ENCODE data around the gene DIPK1A.
"Not testable (repeated sequence)": the region's sequence is repeated elsewhere in the genome, so short reads cannot be mapped to it uniquely, and the experiment has no call there.

Gene DIPK1A

DNA sequence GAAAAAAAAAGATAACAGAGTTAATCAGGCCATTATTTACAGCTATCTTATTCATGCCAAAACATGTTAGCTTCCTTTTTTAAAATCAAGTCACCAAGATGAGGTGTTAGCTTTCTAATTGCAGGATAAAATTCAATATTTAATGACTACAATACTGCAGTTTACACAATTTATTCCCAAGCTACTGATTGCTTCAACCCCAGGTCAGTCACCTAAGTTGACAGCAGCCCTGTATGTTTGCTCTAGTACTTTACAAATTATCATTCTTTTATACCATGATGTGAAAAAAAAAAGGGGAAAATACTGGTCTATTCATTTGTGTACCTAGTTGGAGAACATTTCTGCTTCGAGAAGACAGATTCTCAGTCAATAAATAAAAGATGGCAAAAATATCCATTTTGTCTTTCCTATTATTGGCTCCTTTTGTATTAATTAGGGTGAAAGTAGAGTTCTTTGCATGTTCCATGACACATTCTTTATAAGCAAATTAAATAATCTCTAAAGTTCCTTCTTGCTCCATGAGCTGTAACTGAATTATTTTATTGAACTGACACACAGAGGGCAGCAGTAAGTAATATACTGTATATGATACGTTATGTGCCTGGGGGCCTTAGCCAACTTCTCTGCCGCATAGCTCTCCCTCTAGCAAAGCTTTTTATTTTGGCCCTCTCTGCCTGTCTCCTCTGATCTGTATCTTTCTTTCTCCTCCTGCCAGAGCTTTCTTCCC, 48.0 kb downstream of the DIPK1A start:
- DNase-seq, result no peak

DNA sequence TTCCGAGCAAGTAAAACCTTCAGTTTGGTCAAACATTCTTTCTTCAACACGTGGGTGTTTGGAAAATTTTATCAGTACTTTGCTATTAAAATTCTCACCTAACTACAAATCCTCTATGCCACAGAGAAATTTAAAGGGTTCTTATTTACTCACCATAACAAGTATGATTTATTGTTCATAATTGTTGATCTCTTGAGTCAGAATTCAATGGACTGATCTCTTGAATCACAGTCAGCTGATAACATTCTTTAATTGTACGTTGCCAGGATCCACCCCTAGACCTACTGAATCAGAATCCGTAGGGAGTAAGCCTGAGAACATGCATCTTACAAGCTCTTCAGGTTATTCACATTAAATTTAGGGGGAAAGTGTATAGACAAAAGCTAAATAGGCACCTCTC, 51.2 kb downstream of the DIPK1A start:
- no peak for DNase-seq

DNA sequence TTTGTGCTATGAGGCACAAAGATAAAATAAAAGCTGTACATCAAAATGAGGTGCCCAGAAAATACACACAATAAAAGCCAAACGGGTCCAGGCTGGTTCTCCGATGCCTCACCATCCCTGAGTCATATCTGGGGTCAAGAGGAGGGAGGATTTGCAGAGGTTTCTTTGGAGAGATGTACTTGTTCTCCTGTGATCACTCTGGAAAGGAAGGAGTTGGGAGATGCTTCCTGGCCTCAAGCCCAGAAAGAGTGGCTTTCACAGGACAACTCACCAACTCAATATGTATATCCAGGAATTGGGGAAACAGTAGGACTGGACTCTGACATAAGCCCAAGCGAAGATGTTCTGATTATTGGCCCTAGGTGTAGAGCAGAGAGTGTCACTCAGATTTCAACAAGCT, 51.9 kb downstream of the DIPK1A start:
- no peak for DNase-seq

DNA sequence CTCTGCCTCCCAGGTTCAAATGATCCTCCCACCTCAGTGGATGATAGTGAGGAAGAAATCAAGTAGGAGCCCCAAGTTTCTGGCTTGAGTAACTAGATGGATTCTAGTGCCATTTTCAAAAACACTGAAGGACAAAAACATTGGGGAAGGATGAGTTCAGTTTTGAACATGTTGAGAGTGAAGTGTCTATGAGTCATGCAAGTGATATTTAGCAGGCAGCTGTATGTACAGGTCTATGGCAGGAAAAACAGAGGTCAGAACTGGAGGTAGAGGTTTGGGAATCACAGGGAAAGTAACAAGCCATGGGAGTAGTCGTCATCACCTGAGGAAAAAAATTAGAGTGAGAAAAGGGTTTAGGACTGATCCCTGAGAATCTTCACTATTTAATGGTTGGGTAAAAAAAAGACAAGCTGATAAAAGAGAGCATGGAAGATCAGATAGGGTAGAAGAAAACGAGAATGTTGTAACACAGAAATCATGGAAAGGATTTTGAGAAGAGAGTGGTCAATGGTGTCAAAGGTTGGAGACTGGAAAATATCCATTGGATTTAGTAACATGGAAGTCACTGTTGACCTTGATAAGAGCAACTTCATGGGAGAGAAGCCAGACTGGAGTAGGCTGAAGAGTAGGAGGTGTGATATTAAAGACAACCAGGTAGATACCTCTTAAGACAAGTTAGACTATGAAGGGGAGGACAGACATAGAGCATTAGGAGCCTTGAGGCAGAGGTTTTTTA, 53.1 kb downstream of the DIPK1A start:
- DNase-seq, result no peak

DNA sequence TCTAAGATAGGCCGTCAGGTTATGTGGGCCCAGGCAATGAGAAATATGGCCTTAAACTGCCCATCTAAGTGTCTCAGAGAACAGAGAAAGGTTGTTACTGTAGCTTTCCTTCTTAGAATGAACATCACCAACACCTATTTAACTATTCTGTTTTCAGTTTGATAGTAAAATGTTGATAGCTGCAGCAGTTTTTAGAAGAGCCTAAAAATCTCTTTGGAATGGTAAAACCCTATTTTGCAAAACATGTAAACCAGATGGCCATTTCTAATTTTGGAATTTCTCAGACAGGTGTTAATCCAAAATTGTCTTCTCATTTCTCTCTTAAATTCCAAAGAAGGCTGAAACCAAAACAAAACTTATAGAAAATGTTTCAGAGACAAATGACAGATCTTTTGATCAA, 57.5 kb downstream of the DIPK1A start:
- DNase-seq, result no peak

DNA sequence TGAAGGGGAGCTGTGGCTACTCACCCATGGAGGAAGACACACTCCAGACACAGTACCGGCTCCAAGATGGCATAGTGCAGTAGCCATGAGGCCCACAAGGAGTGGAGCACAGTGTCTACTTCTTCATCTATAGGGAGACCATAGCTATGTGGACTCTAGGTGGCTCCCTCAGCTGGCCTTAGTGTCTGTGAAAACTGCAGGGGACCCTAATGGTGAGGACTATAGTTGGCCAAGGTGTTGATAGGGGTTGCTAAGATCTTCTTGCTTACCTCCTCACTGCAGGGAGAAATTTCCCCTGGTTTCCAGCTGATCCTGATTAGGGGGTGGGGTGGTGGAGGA, 58.9 kb downstream of the DIPK1A start:
- DNase-seq, result no peak

- no peak for DNase-seq
These were observed 59.4 kb downstream of the DIPK1A start for GRCh38 chr1:92901699-92902405.

DNA sequence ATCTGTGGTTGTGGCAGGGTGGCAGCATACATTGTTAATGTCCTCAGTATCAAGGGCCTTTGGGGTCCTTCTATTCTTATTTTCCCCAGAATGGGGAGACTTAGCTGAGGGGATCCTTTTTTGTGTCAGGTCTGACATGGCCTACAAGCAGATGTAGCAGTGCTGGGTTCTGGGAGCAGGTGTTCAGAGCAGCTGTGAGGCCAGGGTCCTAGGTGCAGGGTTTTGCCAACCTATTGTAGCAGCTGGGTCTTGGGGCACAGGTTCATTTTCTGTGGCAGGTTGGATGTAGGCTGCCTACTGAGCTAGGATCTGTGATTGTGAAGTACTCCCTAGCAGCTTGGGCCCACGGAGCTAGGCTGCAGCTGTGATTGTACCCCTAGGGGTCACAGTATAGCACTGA, 60.1 kb downstream of the DIPK1A start:
- DNase-seq, result no peak

DNA sequence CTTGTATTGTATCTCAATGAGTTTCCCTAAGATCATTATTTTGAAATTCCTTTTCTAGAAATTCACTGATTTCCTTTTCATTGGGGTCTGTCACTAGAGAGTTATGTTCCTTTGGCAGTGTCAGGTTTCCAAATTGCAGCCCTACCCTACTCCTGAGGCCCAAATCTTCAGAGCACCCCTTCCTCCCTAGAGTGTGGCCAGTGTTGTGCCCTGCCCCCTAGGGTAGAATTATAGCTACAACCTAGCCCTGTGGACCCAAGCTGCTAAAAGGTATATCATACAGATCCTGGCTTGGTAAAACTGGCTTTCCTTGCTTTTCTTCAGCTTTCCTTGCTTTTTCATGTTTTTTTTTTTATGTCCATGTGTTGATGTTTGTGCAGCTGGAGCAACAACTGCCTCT, 60.7 kb downstream of the DIPK1A start:
- no peak for DNase-seq

GRCh38 chr1:92899780-92900179, 61.5 kb downstream of the DIPK1A start:
- no peak for DNase-seq

- DNase-seq, result not testable (repeated sequence)
These were observed 63.2 kb downstream of the DIPK1A start for GRCh38 chr1:92898053-92898452.

DNA sequence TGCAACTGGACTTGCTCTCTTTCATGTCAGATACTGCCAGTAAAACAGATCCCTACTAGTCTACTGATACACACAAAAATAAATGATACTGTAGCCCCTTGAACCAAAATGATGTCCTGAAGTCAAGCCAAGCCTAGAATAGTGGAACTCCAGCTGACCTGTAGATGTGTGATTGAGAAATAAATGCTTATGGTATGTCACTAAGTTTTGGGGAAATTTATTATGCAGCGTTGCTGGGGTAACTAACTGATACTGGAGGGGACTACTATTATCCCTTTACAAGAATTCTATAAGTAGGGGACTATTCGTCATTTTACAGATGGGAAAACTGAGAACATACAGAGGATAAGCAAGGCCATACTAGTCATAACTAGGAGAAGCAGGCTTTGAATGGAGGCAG, 73.8 kb downstream of the DIPK1A start:
- DNase-seq, result no peak

GRCh38 chr1:92886886-92887419, 74.3 kb downstream of the DIPK1A start:
- DNase-seq, result no peak

- DNase-seq, result no peak
These were observed 77.1 kb downstream of the DIPK1A start for GRCh38 chr1:92884195-92884594.

GRCh38 chr1:92883297-92883696, 78.0 kb downstream of the DIPK1A start:
- DNase-seq, result no peak

DNA sequence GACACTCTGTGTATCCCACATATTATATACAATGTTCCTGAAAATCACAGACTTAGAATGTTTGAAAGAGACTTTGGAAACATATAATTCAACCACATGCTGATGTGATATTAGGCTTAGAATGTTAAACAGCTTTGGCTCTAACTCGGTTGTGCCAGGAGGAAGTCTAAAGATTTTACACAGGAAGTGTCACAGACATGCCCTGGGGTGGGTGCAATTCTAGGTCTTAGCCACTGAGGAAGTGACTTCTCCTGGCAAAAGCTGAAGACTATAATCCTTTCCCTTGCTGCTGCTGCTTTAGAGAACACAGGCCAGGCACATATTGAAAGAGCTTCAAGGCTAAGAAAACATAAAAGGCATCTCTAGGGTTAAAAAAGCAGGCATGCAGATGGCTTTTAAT, 78.4 kb downstream of the DIPK1A start:
- no peak for DNase-seq

DNA sequence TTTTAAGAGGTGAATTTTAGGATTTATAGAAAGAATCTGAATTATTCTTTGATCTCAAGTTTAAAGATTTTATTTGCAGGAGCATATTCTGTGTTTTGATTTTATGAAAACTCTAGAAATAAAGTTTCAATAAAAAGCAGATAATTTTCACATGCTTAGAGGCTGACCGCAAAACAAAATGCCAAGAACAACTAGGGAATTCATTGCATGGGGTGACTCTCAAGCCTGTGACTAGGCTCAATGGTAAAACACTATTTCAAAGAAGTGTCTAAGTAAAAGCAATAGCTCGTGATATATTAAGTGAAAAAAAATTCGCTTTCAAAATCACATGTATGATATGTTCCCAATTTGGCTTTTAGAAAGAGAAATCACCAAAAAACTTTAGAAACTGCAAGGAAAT, 79.9 kb downstream of the DIPK1A start:
- DNase-seq, result no peak

GRCh38 chr1:92879316-92879968, 81.8 kb downstream of the DIPK1A start:
- no peak for DNase-seq

- DNase-seq, result no peak
These were observed 83.5 kb downstream of the DIPK1A start for GRCh38 chr1:92877792-92878191.

DNA sequence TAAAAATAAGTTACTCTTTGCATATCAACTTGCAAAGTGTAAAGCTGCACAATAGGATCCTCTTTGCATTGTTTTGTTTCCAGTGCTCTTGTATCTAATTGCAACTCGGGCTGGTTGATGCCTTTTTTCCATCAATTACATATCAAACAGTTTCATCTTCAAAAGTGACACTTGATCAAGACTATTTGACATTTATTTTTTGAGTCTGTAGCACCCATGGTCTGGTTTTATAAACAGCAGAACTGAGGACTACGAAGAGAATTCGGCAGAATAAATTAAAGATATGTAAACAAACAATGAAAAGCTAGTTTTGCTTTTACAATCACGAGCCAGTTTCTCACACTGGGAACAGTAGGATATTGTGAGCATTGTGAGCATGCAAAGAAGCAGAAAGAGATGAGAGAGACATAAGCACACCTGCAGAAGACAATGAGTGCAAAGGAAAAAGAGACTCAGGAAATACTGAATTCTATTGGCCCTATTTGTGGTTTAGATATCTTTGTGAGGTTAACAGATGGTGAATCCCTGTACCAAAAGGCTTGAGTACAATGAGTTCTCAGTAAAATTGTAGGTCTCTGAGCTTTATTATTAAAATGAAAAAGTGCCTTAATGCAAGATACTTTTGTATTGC, 84.1 kb downstream of the DIPK1A start:
- DNase-seq, result no peak

- no peak for DNase-seq
These were observed 84.9 kb downstream of the DIPK1A start for GRCh38 chr1:92876351-92876750.

DNA sequence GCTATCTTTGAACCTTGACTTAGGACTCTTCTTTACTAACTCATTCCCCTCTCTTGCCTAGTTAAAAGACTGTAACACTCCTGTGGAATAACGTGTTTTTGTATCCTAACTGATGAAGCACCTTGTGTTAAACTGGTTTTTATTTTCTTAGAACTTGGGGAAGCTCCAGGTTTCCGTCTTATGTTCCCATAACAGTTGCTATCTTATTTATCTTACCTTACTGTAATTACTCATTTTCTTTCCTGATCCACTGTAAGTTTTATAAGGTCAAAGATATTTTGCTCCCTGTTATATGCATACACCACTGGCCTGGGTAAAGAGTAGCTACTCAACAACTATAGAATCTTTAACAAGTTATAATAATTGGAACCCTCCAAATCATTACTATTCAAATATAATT, 86.3 kb downstream of the DIPK1A start:
- DNase-seq, result no peak

DNA sequence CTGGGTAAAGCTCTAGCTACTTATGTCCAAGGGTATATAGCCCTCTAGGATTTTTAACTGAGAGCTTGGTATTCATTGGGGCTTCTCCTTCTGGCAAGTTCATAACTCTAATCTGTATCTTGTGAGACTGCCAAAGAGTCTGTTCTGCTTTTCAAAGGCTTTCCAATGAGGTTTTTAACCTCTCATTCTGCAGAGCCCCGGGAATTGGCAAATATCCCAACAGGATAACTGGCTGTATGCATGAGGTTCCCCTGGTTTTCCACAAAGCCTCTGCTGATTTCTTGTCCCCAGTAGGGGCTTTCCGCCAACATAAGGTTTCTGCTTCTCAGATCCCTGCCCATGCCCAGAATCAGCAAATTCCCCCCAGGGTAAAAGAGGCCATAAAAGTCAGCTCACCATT, 88.5 kb downstream of the DIPK1A start:
- no peak for DNase-seq
